ENCODE results near the gene FBXO47. TPM values are rescaled to one million over a fixed set of nuclear protein-coding genes. Genes with fewer than 3 reads are reported as not detected.

FBXO47 gene
- total and polyA plus RNA-seq, 9 of the 15 experiments (the other 6 are each of a cell fraction or from before 2014, with no cell fraction given): not detected

- TF ChIP-seq KAT7 (CRISPR knock-in tag; IDR thresholded peaks at IDR 0.05; ENCODE audit: borderline replicate concordance) (no peak), CBX1 (IDR thresholded peaks at IDR 0.05; ENCODE audit: low read depth) (no peak), CBFA2T2 (conservative IDR thresholded peaks at IDR 0.05) (peak; percentile 57; the same call in 1 of the 2 replicates), PURB (CRISPR knock-in tag; IDR thresholded peaks at IDR 0.05; ENCODE audit: low read depth) (no peak), ZNF175 (CRISPR knock-in tag; IDR thresholded peaks at IDR 0.05; ENCODE audit: low read depth) (no peak), ZFP1 (CRISPR knock-in tag; IDR thresholded peaks at IDR 0.05) (no peak), ZNF76 (CRISPR knock-in tag; IDR thresholded peaks at IDR 0.05; ENCODE audit: borderline replicate concordance) (no peak), GATAD2B (IDR thresholded peaks at IDR 0.05; ENCODE audit: borderline replicate concordance) (no peak), ILF3 (IDR thresholded peaks at IDR 0.05; ENCODE audit: borderline replicate concordance) (no peak), CREM (IDR thresholded peaks at IDR 0.05; ENCODE audit: low read depth) (peak; percentile 43; the same call in 1 of the 2 replicates), NR4A1 (CRISPR knock-in tag; IDR thresholded peaks at IDR 0.05) (no peak), NR4A1 (tag; IDR thresholded peaks at IDR 0.05) (no peak), NCOA1 (IDR thresholded peaks at IDR 0.05; ENCODE audit: low read depth) (no peak), HDAC1 (IDR thresholded peaks at IDR 0.05) (no peak), PHB2 (IDR thresholded peaks at IDR 0.05; ENCODE audit: low read depth) (no peak), TAF1 (IDR thresholded peaks at IDR 0.05; ENCODE audit: control insufficient read depth, extremely low read depth, insufficient read depth, low read length, severe bottlenecking) (no peak), CGGBP1 (CRISPR knock-in tag; IDR thresholded peaks at IDR 0.05) (no peak)
- TF ChIP-seq, protein P1, sequence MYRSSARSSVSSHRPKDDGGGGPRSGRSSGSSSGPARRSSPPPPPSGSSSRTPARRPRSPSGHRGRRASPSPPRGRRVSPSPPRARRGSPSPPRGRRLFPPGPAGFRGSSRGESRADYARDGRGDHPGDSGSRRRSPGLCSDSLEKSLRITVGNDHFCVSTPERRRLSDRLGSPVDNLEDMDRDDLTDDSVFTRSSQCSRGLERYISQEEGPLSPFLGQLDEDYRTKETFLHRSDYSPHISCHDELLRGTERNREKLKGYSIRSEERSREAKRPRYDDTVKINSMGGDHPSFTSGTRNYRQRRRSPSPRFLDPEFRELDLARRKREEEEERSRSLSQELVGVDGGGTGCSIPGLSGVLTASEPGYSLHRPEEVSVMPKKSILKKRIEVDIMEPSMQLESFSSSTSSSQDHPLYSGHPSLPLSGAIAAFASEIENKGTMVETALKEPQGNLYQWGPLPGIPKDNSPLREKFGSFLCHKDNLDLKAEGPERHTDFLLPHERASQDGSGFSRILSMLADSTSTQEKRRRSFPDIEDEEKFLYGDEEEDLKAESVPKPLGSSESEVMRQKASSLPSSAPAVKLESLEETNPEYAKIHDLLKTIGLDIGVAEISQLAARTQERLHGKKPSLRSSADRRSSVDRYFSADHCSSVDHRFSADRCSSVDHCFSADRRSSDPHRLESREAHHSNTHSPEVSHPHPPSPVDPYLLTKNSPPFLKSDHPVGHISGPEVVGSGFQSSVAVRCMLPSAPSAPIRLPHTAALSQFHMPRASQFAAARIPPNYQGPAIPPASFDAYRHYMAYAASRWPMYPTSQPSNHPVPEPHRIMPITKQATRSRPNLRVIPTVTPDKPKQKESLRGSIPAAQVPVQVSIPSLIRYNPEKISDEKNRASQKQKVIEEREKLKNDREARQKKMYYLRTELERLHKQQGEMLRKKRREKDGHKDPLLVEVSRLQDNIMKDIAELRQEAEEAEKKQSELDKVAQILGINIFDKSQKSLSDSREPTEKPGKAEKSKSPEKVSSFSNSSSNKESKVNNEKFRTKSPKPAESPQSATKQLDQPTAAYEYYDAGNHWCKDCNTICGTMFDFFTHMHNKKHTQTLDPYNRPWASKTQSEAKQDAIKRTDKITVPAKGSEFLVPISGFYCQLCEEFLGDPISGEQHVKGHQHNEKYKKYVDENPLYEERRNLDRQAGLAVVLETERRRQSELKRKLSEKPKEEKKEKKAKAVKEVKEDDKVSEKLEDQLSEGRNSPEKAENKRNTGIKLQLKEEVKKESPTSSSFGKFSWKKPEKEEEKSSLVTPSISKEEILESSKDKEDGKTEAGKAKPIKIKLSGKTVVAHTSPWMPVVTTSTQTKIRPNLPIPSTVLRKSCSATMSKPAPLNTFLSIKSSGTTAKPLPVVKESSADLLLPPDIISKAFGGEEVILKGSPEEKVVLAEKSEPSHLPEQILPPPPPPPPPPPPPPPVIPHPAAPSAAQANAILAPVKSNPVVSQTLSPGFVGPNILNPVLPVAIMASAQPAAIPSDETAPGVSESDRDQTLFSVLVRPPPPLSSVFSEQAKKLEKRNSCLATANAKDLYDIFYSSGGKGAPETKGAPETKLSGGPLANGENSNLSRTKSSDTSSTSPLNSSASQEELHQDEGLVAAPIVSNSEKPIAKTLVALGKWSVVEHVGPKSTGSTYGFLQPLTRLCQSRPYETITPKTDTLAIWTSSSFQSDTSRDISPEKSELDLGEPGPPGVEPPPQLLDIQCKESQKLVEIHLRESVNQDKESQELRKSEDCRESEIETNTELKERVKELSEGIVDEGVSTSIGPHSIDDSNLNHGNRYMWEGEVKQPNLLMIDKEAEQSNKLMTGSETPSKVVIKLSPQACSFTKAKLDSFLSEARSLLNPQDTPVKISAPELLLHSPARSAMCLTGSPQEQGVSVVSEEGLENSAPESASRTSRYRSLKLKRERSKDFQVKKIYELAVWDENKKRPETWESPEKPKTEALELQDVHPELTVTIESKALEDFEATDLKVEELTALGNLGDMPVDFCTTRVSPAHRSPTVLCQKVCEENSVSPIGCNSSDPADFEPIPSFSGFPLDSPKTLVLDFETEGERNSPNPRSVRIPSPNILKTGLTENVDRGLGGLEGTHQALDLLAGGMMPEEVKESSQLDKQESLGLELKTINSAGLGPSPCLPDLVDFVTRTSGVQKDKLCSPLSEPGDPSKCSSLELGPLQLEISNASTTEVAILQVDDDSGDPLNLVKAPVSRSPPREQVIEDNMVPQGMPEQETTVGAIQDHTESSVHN (IDR thresholded peaks at IDR 0.05; ENCODE audit: borderline replicate concordance in 1 of 2, low read depth in 1 of 2): no peak
- TF ChIP-seq, protein P2, sequence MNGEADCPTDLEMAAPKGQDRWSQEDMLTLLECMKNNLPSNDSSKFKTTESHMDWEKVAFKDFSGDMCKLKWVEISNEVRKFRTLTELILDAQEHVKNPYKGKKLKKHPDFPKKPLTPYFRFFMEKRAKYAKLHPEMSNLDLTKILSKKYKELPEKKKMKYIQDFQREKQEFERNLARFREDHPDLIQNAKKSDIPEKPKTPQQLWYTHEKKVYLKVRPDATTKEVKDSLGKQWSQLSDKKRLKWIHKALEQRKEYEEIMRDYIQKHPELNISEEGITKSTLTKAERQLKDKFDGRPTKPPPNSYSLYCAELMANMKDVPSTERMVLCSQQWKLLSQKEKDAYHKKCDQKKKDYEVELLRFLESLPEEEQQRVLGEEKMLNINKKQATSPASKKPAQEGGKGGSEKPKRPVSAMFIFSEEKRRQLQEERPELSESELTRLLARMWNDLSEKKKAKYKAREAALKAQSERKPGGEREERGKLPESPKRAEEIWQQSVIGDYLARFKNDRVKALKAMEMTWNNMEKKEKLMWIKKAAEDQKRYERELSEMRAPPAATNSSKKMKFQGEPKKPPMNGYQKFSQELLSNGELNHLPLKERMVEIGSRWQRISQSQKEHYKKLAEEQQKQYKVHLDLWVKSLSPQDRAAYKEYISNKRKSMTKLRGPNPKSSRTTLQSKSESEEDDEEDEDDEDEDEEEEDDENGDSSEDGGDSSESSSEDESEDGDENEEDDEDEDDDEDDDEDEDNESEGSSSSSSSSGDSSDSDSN (IDR thresholded peaks at IDR 0.05; ENCODE audit: borderline replicate concordance in 1 of 2, low read depth in 2 of 2, low read length in 2 of 2): no peak
Measured at GRCh38 chr17:38898812-38899348, 68.3 kb downstream of the FBXO47 start (continued).

All from K562 (cell line).